K562 (cell line): ENCODE results near the gene IDH1.

ENCODE experiments used
- BDP1 ChIP-seq: IDR thresholded peaks from 3 replicates; pipeline ENCODE4 v1.6.1; 2011; ENCODE audit not compliant: insufficient read length, insufficient read depth
- FOXK1 ChIP-seq: sonication (generic); formaldehyde crosslinking; IDR thresholded peaks from 2 replicates; pipeline ENCODE4 v1.8.0; 2022; ENCODE audit warnings: missing genetic modification reagents, mild to moderate bottlenecking, borderline replicate concordance
- FOXM1 ChIP-seq, 2 experiments: fragments of 450-650 bp in 1 of 2; sonication (generic) in 1 of 2; formaldehyde crosslinking in 1 of 2; IDR thresholded peaks; 2 replicates each; pipeline versions ENCODE4 v1.6.1 to v1.9.0; 2017 to 2022; ENCODE audit warnings: low read depth in 2 of 2, mild to moderate bottlenecking in 2 of 2, missing genetic modification reagents in 1 of 2, moderate library complexity in 1 of 2
- HBP1 ChIP-seq: fragments of 450-650 bp; formaldehyde crosslinking; IDR thresholded peaks from 2 replicates; pipeline ENCODE4 v1.4.0; 2022; ENCODE audit warnings: missing genetic modification characterization
- MLX ChIP-seq, 2 experiments: fragments of 450-650 bp in 1 of 2; sonication (generic) in 1 of 2; formaldehyde crosslinking; conservative IDR thresholded peaks; 2 replicates each; pipeline versions ENCODE4 v1.4.0 to v1.8.1; 2020 to 2022; ENCODE audit warnings: mild to moderate bottlenecking in 1 of 2, missing genetic modification reagents in 1 of 2
- POLR2AphosphoS2 ChIP-seq: IDR thresholded peaks from 2 replicates; pipeline ENCODE4 v1.6.1; 2012; ENCODE audit warnings: low read length, improper control_type of control experiment
- TCF7 ChIP-seq: sonication (generic); IDR thresholded peaks from 2 replicates; pipeline ENCODE4 v1.6.1; 2016; ENCODE audit warnings: antibody characterized with exemption, borderline replicate concordance
- YY1 ChIP-seq, 3 experiments: IDR thresholded peaks; 2 replicates each; pipeline ENCODE4 v1.6.1; 2011; ENCODE audit warnings: low read length in 2 of 3, mild to moderate bottlenecking in 2 of 3, moderate library complexity in 2 of 3, borderline replicate concordance in 1 of 3, control low read depth in 1 of 3, low read depth in 1 of 3; ENCODE audit not compliant: insufficient read depth in 3 of 3, insufficient replicate concordance in 2 of 3, control insufficient read depth in 1 of 3, insufficient read length in 1 of 3; ENCODE audit errors: extremely low read depth in 1 of 3

GRCh38 chr2:208297961-208298360, 43.1 kb upstream of the IDH1 start:
- no peak for TF ChIP-seq FOXK1 (CRISPR knock-in tag)
- TF ChIP-seq MLX (CRISPR knock-in tag; conservative IDR thresholded peaks at IDR 0.05), result no peak
- TF ChIP-seq POLR2AphosphoS2, result no peak
- TF ChIP-seq FOXM1 (IDR thresholded peaks at IDR 0.05; ENCODE audit: low read depth), result no peak
- no peak for TF ChIP-seq FOXM1 (CRISPR knock-in tag; IDR thresholded peaks at IDR 0.05; ENCODE audit: low read depth)
- TF ChIP-seq BDP1, result no peak
- TF ChIP-seq TCF7, result no peak
- TF ChIP-seq HBP1 (CRISPR knock-in tag), result no peak
- no peak for TF ChIP-seq YY1 (IDR thresholded peaks at IDR 0.05; ENCODE audit: borderline replicate concordance in 1 of 3, control insufficient read depth in 1 of 3, extremely low read depth in 1 of 3, insufficient read depth in 3 of 3, insufficient read length in 1 of 3, insufficient replicate concordance in 2 of 3, low read depth in 1 of 3, low read length in 2 of 3)
